ENCODE results near the gene B3GLCT.

DNA sequence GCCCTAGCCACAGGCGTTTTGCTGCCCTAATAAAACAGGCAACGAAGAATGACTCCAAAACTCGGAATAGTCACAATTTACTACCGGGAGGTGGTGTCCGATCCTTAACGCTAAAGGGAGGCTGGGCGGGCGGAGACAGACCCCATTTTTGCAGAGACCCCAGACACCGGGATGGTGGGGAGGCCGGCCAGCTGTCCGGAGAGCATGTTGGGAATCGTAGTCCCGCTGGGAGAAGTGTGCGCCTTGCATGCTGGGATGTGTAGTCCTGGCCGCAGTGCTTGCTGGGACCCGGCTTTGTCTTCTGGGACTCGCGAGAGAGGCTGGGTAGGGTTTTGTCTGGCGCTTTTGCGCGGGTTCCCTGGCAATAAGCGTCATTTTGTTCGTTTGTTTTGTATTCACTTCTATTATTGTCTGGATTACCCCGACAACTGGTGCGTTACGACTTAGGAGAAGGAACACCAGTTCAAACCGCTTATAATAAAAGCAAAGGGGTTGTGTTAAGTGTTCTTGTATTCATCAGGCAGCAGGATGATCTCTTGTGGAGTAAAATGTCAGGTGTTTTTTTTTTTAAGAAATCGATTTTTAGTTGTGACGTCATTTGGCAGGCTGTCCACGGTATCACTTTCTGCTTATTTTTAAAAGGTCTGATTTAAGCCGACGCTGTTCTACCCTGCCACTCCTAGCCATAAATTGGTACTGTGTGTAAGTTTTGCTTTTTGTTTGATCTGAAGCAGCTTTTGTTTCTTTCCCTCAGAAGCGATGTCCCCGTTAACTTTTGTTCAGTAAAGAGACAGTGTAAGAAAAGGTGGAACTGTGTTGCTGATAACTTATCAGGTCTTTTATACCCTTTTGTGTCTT is 37.4 kb upstream of the B3GLCT start:
- TF ChIP-seq, protein P1, sequence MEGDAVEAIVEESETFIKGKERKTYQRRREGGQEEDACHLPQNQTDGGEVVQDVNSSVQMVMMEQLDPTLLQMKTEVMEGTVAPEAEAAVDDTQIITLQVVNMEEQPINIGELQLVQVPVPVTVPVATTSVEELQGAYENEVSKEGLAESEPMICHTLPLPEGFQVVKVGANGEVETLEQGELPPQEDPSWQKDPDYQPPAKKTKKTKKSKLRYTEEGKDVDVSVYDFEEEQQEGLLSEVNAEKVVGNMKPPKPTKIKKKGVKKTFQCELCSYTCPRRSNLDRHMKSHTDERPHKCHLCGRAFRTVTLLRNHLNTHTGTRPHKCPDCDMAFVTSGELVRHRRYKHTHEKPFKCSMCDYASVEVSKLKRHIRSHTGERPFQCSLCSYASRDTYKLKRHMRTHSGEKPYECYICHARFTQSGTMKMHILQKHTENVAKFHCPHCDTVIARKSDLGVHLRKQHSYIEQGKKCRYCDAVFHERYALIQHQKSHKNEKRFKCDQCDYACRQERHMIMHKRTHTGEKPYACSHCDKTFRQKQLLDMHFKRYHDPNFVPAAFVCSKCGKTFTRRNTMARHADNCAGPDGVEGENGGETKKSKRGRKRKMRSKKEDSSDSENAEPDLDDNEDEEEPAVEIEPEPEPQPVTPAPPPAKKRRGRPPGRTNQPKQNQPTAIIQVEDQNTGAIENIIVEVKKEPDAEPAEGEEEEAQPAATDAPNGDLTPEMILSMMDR (IDR thresholded peaks at IDR 0.05), result no peak
- no peak for TF ChIP-seq EP300 (IDR thresholded peaks at IDR 0.05)
- TF ChIP-seq POLR2A (IDR thresholded peaks at IDR 0.05), result peak; percentile 52

Data from ovary (tissue), 3 donors.